ENCODE measurements around the gene GSC. TPM values are rescaled to one million over a fixed set of nuclear protein-coding genes. Genes with fewer than 3 reads are reported as not detected.
A peak's percentile ranks its signal among the peaks of the same experiment; 100 is the strongest.
"Not testable (repeated sequence)": the region's sequence is repeated elsewhere in the genome, so short reads cannot be mapped to it uniquely, and the experiment has no call there.

The GSC gene
- total RNA-seq, 1 donor from 2014 or later, result not detected

DNA sequence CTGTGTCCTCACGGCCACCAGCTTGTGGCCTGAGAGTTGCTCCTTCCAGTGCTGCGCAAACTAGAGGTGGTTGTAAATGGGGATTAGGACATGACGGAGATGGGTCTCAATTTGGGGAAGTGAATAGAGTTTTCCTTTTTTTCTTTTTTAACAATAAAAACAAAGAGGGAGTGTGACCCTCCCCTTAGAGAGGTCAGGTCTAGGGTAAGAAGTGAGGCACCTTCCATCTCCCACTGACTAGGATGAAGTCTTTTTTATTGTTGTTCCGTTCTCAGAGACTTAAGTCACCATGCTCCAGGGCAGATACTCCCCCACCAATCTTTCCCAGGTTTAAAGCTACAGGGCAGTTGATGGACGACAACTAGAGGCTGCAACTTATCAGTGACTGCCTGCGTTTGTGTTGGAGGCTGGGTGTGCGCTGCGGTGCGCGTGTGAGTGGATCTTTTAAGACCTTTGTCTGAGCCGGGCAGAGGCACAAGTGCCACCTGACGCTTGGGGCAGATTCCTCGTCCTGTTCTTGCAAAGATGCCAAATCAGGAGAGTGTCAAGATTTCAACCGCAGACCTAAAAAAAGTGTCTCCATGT, 2.1 kb upstream of the GSC start:
- no peak for DNase-seq (ENCODE audit: low read depth)

DNA sequence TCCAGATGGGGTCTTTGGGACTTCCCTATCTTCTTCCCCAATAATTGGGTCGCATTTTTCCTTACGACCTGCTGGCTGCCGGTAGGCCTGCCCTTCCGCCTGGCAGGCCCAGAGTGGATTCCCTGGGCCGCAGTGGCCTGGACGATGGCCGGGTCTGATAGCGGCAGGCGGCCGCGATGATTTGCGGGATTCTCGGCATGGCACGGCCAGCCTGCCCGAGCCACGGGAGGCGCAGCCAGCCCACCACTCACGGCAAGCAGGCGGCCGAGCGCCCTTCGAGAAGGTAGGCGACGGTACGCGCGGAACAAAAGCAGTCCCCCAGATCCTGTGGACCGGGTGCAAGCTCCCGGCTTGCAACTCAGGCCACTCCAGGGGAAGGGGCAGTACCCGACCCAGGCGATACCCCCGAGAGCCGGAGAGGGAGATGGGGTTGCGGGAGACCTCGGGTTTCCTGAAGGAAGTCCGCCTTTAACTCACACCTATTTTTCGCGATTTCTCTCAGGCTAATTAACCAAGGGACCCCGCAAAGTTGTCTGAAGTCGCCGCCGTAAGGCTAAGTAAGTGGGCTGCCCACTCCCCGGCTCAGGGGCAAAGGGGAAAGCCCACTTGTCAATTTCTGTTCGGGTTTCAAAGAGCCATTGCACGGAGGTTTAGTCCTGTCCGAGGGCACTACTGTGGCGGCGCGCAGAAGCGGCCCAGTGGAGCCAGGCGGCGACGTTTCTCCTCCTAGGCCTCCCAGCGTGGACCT, 1.4 kb upstream of the GSC start:
- no peak for DNase-seq (ENCODE audit: low read depth)

DNA sequence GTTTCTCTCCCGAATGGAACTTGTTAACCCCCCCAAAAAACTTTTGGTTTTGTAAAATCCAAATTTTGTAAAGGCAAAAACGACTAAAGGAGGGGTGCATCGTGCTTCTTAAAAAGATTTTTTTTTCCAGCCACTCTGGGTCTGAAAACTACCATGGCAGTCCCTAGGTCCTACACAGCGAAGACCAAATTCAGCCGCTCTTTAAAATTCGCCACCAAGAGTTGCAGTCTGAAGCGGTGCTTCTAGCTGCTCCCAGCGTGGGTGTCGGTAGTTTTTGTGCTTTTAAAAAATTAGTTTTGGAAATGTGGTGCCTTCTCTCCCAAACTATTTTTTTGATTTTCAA, 873 bp upstream of the GSC start:
- DNase-seq (ENCODE audit: low read depth), result no peak

DNA sequence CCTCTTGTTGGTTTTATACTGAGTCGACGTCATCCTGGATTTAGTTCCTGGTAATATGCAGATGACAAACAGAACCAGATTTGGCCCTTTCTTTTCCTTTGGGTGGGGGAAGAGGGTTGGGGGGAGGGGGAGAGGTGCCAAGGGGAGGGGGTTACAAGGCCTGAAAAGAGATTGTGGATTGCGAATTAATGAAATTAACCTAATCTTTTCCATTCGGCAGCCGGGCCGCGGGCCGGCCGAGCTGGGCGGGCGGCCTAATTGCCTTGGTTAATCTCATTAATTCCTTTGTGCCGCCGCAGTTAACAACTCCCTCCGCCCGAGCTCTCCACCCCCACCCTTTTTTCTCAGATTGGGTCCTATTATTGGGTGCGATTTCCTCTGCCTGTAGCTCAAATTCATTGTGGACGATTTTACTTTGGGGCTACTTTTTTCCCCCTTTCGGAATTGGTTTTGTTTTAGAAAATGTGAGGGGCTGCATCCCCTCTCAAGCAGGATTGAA, 387 bp upstream of the GSC start:
- peak; percentile 15 for DNase-seq (ENCODE audit: low read depth)

DNA sequence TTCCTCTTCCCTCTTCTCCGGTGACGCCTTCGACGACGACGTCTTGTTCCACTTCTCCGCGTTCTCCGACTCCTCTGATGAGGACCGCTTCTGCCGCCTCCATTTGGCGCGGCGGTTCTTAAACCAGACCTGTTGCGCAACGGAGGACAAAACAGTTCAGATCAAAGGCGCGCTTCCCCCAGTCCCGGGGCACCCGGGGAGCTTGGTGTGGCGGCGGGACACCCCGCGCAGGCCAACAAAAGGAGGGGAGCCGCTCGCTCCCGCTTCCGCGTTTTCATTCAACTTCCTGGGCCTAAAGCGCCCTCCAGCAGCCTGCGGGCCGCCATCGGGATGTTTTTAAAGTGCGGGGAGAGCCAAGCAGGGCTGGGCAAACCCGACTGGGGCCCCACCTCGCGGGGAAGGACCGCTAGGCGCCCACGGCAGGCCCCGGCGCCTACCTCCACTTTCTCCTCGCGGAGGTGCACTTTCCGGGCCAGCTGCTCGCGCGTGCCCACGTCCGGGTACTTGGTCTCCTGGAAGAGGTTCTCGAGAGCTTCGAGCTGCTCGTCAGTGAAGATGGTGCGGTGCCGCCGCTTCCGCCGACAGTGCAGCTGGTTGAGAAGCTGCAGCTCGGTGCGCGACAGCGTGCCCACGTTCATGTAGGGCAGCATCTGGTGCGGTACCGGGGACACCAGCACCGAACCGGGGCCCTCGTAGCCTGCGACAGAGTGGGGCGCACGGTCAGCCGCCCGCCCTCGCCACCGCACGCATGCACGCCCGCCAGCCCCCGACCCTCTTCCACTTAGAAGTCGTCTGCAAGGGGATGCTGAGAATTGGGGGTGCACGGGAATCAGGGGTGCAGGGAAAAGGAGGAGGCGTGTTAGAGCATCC, 1.2 kb downstream of the GSC start:
- no peak for DNase-seq (ENCODE audit: low read depth)

DNA sequence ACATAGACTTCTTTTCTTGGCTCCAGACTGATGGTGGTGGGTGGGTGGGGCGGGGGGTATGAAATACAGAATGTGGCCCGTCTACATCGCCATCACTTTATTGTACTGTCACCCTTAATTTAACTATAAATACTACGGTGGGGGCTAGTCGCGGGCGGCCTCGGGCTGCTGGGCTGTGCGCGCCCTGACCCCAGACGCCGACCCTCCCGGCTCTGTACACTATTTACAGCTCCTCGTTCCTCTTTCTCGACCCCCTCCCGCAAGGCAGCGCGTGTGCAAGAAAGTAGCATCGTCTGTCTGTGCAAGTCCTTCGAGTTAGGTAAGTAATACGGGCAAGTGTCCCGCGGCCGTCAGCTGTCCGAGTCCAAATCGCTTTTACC, 1.8 kb downstream of the GSC start:
- DNase-seq (ENCODE audit: low read depth), result no peak

DNA sequence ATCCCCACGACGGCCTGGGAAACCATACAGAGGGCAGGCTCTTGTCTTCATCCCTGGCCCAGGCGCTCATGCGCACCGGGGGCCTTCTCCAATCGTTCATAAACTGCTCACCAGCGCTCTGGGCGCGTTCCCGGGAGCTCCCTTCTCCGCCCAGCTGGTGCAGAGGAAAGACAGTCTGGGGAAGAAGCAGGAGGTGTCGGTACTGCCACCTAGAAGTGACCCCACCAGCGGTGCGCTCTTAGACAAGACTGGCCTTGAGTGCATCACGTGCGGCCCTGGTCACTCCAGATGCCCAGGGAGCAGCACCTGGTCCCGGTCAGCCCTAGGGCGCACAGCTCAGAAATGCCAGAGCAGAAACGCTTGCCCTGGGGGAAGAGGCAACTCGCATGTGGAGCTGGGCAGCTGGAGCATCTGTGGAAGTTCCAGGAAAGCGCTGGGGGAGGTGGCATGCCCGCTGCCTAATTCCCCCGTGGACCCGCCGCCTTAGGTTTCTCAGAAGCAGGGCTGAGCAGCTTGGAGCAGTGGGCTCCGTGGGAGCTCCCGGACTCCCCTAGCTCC, 2.5 kb downstream of the GSC start:
- DNase-seq (ENCODE audit: low read depth), result no peak

DNA sequence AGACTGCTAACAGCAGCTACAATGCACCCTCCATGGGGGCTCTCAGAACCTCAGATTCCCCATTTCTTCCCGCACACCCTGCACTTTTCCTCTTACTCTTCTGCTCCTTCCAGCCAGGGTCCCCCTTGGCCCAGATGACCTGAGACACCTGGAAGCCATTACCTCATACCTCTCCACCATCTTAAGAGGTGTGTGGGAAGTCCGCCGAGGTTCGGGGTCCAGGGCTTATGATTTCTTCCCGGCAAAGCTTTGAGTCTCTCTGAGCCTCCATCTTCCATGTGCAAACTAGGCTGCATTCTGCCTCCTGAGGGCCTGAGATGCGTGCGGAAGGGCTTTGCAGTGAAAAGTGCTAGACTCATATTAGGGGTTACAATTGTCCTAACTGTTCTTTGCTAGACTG, 5.3 kb downstream of the GSC start:
- DNase-seq (ENCODE audit: low read depth), result no peak

DNA sequence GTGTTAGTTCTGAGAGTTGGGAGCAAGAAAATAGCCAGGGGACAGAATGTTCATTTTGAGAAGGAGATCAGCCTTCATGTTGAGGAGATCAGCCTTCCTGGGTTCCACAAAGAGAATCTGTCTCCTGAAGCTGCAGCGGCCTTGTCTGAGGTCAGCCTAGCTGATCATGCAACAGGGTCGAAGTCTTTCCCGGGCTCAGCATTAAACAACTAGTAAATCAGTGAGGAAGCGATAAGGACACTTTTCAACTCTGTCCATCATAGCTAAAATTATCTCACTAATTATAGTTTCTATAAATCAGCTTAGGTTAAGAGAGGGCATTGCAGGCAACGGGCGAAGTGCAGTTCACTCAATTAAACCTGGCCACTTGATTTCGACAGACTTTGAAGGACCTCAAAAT, 7.5 kb downstream of the GSC start:
- no peak for DNase-seq (ENCODE audit: low read depth)

DNA sequence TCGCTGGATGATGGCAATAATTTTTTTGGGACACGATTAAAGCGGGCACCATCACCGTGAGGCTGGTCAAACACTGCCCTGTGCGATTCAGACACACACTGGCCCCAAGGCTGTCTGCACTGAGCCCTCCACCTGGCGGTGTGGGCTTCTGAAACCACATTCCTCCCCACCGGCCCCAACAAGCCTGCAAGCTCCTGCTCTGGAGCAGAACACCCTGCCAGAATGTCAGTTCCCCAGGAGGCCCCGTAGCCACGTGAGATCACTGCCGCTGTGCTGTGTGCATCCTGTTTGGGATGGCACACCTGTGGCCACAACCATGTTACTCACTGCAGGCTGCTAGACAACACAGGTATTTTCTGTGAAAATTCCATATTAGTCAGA, 7.9 kb downstream of the GSC start:
- no peak for DNase-seq (ENCODE audit: low read depth)

DNA sequence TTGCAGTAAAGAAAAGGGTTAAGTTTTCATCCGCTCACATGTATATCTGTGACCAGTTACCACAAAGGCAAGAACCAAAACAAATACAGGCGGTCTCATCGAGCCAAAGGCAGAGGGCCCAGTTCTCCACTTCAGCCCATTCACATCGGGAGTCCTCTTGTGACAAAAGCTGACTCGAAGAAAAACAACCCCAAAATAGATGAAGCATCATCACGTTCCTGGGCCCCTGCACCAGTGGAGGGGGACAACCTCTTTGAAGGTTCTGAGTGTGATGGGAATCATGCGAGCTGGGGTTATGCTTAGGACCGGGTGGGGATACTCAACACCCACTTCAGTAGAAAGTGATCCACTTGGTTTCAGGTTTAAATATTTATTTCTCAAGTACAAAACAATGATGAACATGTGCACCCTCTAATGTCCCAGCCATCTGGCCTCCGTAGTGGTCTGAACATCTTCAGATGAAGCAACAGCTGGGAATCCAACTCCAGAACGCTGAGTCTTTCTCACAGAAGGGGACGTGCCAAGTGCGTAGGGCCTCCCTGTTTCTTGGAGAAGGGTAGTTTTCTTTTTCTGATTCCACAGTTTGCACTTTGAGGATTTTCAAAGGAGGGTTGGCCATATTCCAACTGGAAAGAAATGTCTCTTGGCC, 8.4 kb downstream of the GSC start:
- DNase-seq (ENCODE audit: low read depth), result no peak

DNA sequence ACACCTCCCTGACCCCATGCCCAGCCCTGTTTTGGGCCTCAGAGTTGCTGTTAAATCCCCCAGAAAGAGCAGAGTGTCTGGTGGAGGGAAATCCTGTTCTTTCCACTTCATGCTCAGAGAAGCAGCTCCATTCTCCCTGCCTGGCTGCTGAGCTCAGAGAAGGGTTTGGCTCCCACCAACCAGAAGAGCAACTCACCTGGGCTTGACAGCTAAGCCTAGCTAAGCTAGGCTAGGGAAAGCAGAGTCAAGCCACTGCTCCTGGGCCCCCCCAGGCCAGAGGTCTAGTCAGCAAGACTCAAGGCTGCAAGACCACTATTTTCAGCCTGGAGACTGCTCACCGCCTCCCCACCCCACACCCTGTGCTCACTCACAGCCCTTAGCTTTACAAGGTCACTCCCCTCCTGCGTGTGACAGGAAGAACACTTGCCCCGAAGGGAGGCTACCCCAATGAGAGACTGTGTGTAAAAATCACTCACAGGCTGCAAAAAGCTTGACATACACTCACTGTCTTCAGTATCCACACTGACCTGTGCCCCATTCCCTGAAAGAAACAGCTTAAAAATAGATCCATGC, 13.5 kb downstream of the GSC start:
- DNase-seq (ENCODE audit: low read depth), result no peak

DNA sequence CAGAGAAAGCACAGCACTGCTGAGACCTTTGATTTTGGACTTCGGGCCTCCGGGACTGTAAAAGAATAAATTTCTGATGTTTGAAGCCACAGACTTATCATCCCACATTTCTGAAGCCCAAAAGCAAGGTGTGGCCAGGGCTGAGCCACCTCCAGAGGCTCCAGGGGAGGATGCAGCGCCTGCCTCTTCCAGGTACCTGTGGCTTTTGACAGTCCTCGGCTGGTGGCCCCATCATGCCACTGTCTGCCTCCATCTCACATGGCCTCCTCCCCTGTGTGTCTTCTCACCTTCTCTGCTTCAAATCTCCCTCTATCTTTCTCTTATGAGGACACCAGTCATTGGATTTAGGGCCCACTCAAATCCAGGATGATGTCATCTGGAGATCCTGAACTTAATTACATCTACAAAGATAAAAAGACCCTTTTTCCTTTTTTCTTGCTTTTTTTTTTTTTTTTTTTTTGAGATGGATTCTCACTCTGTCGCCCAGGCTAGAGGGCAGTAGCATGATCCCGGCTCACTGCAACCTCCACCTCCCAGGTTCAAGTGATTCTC, 15.4 kb downstream of the GSC start:
- DNase-seq (ENCODE audit: low read depth), result no peak

DNA sequence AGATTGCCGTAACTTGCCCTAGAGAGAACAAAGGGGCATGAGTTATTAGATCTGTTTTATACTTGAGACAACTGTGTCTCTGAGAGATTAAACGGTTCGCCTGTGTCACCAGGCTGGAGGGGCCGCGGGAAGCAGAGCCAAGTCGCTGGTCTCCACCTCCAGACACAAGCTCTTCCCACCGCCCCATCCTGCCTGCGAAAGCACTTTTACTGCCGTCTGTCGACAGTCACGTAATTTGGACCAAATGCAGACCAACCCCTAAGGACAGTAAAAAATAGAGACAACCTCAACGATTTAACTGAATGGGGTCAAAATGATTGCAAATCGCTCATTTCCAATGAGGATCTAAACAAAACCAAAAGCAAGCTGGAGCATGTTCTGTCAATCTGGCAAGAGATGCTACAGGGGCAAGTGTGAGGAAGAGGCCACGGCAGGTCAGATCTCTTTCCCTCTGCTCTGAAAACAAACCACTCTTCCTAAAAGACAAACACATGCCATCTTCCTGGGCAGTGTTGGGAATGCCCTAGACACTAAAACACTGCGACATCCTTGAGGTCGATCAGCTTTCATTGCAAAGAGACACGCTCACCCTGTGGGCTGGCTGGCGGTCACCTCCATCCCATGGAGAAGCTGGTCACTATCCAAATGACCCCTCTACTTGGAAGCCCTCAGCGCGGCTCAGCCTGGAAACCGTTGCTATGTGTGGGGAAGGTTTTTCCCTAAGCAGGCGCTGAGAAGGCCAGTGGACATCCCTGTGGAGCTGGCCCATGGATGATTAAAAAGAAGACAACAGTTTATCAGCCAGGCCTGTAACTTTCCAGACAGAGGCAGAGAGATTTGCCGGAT, 17.1 kb downstream of the GSC start:
- DNase-seq (ENCODE audit: low read depth), result no peak

DNA sequence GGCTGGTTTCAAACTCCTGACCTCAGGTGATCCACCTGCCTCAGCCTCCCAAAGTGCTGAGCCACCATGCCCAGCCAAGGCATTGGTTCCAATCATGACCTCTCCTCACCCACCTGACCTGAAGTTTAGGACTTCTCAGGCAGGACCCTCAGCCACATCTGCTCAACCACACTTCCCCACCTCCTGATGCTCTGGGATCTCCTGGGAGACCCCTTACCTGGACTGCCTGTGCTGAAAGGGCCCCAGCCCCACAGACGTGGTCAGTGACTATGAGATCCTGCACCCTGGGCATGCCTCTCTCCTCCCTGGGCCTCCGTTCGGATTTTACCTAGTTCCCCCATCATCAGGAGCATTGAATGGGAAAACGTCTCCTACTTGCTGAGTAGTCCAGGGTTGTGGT, 18.0 kb downstream of the GSC start:
- DNase-seq (ENCODE audit: low read depth), result no peak

DNA sequence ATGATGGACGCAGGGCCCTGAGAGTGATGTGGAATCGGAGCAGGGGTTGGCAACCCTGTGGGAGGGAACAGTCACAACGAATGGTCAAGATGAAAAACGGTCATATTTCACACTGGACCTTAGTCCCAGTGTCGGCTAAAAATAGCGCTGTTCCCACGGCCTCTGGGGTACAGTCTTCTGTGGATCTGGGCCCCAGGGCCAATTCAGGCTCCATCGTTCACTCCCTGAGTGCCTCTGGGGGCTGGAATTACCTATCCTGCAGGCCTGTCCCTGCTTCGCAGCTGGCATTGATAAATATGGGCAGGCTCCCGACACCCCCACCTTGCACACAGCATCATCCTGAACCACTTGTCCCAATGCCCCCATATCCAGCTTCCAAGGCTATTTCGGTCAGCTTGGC, 18.6 kb downstream of the GSC start:
- no peak for DNase-seq (ENCODE audit: low read depth)

DNA sequence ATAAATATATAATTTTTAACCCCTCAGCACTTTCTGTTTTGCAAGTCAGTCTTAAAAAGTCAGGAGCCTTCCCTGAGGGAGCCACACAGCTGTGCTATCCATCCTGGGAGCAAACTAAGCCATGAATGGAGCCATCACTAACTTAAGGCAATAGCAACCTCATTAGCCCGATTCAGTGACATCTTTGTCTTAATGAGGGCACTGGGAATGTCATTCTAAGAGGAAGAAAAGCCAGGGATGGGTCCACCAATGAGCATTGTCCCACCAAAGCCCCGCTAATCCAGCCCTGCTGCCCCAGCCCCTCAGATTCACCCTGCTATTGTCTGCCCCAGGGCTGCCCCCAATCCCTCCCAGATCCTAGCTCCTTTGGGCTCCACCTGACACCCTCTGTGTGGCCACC, 19.5 kb downstream of the GSC start:
- no peak for DNase-seq (ENCODE audit: low read depth)

DNA sequence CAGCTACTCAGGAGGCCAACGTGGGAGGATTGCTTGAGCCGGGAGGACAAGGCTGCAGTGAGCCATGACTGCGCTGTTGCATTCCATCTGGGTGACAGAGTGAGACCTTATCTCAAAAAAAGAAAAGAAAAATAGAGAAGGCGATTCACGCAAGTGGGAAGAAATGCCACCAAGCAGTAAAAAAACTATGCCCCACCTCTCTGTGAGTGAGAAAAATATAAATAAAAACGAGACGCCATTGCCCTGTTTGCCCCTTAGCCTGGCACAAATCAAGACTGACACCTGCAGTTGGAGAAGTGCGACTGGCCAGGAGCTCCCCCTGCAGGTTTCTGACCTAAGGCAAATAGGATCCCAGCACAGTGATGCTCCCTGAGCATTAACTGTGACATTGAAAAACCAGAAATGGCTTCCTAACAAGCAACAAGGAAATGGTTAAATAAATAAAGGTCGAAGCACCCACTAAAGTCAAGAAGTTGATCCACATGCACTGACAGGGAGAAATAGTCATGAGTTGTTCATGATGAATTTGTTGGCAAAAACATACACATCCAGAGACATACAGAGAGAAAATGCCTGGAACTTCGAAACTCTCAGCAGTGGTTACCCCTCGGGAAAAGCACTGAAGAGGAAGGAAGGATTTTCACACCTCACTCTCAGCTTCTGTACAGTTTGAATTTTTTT, 21.1 kb downstream of the GSC start:
- DNase-seq (ENCODE audit: low read depth), result peak; percentile 18

DNA sequence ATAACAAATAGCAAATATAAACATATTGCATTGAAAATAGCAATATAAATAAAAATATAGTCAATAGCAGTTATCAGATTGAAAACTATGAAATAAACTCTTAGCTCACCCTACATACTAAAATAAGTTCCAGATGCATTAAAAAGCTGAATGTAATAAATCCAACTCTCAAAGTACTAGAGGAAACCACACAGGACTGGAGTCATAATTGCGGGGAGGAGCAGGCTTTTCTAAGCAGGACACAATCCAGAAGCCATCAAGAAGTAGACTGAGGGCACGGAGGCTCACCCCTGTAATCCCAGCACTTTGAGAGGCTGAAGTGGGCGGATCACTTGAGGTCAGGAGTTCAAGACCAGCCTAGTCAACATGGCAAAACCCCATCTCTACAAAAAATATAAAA, 22.2 kb downstream of the GSC start:
- DNase-seq (ENCODE audit: low read depth), result no peak

DNA sequence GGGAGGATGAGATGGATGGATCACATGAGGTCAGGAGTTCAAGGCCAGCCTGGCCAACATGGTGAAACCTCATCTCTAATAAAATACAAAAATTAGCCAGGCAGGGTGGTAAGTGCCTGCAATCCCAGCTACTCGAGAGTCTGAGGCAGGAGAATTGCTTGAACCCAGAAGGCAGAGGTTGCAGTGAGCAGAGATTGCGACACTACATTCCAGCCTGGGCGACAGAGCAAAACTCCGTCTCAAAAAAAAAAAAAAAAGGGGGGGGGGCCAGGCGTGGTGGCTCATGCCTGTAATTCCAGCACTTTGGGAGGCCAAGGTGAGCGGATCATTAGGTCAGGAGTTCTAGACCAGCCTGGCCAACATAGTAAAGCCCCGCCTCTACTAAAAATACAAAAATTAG, 22.8 kb downstream of the GSC start:
- DNase-seq (ENCODE audit: low read depth), result not testable (repeated sequence)

Data from renal cortical epithelial cell (primary cell).